ENCODE results near the gene POLRMT. TPM values are rescaled to one million over a fixed set of nuclear protein-coding genes. Genes with fewer than 3 reads are reported as not detected.

The POLRMT gene
- total RNA-seq, 6 experiments from 2014 or later, result 25.9 to 42.9 (median 33.3) TPM

DNA sequence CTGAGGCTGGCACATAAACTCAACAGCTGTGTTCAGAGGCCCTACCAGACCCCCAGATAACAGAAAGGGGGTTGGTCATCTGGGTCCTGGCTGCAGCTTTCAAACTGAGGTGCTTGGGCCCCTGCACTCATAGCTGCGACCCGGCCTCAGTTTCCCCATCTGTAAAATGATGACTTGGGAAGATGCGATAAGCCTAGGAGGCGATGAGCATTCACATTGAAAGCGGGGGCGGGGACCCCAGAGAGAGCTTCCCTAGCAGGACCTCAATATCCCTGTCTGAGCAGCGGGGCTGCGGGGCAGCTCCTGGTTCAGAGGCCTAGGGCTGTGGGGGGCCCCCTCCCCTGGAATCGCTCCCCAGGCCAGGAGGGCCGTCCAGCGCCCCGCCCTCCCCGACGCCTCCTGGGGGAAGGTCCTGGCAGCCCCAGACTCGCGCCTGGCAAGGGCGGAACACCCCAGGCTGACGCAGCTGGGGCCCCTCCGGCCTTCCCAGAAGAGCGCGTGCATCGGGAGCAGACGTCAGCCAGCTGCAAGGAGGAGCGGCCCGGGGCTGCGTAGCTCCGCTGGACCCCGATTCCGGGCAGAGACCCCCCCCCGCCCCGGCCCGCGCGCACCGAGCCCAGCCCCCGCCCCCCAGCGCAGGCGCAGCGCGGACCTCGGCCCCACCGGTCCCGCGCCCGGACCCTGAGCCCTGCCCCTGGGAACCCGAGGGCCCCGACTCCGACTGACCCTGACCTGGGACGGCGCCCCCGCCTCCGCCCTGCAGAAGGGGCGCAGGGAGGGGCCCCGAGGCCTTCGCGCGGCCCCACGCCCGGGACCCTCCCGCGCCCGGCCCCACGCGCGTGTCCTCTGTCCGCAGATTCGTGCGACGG is 46.3 kb upstream of the POLRMT start:
- WGBS (ENCODE audit: insufficient coverage, low coverage, low lambda C conversion rate, missing lambda C conversion rate), result 40% methylated on average over 2 of the region's 69 CpGs
- Histone ChIP-seq H3K27me3 (no peaks in the 10 kb centered on the region), H3K4me3 (peak overlapping the region; percentile 69 to 83 (median 69)), H3K36me3 (no peaks in the 10 kb centered on the region), H3K4me1 (peaks cover 0 to 11% (median 0%) of the 10 kb centered on the region in 4 donors), H3K9me3 (no peaks in the 10 kb centered on the region), H3K27ac (peak overlapping the region; percentile 74 to 87 (median 80))
- DNase-seq (peak in 2 of 3 donors; percentile 59 to 73), ATAC-seq (peak in 1 of 4 donors; percentile 1)
- intact Hi-C loops (cut with DNase I), result no loop called here
- TF ChIP-seq POLR2A (IDR thresholded peaks at IDR 0.05), result no peak
- TF ChIP-seq CTCF (IDR thresholded peaks at IDR 0.05), result no peak

GRCh38 chr19:678791-679388 is 45.6 kb upstream of the POLRMT start:
- Histone ChIP-seq H3K36me3 (no peaks in the 10 kb centered on the region), H3K4me1 (peaks cover 0 to 15% (median 0%) of the 10 kb centered on the region in 4 donors), H3K27me3 (no peaks in the 10 kb centered on the region), H3K27ac (peak overlapping the region in 1 of 3 donors; percentile 87), H3K9me3 (no peaks in the 10 kb centered on the region), H3K4me3 (no peak overlapping the region)
- TF ChIP-seq CTCF (IDR thresholded peaks at IDR 0.05) (no peak), POLR2A (IDR thresholded peaks at IDR 0.05) (no peak)
- WGBS (ENCODE audit: insufficient coverage, low coverage, low lambda C conversion rate, missing lambda C conversion rate), result 100% methylated on average over 1 of the region's 16 CpGs
- DNase-seq (no peak), ATAC-seq (no peak)
- intact Hi-C loops (cut with DNase I), result no loop called here

- no peak overlapping the region for H3K4me3 ChIP-seq
- H3K4me1 ChIP-seq, result peaks cover 0 to 15% (median 0%) of the 10 kb centered on the region in 4 donors
- intact Hi-C loops (cut with DNase I), result no loop called here
Measured at GRCh38 chr19:677601-678436, 44.5 kb upstream of the POLRMT start.

More at GRCh38 chr19:677601-678436, 44.5 kb upstream of the POLRMT start:
- TF ChIP-seq POLR2A (IDR thresholded peaks at IDR 0.05), result no peak
- TF ChIP-seq CTCF (IDR thresholded peaks at IDR 0.05), result no peak
- peak in 1 of 3 donors; percentile 26 for DNase-seq
- Histone ChIP-seq H3K9me3 (no peaks in the 10 kb centered on the region), H3K36me3 (no peaks in the 10 kb centered on the region), H3K27ac (peak overlapping the region in 2 of 3 donors; percentile 53 to 75), H3K27me3 (no peaks in the 10 kb centered on the region)
- no peak for ATAC-seq
- WGBS (ENCODE audit: insufficient coverage, low coverage, low lambda C conversion rate, missing lambda C conversion rate), result 42% methylated on average over 13 of the region's 22 CpGs

Measured in right lobe of liver (tissue), 6 donors.